ENCODE measurements around the gene ADCY7.

- TF ChIP-seq, protein P1, sequence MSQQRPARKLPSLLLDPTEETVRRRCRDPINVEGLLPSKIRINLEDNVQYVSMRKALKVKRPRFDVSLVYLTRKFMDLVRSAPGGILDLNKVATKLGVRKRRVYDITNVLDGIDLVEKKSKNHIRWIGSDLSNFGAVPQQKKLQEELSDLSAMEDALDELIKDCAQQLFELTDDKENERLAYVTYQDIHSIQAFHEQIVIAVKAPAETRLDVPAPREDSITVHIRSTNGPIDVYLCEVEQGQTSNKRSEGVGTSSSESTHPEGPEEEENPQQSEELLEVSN (IDR thresholded peaks at IDR 0.05; ENCODE audit: borderline replicate concordance in 1 of 2, extremely low read depth in 1 of 2, insufficient read depth in 1 of 2, insufficient read length in 1 of 2, low read depth in 1 of 2, low read length in 1 of 2, poor library complexity in 1 of 2, severe bottlenecking in 1 of 2), result no peak
- TF ChIP-seq NCOA1 (IDR thresholded peaks at IDR 0.05; ENCODE audit: low read depth) (no peak), ZNF707 (CRISPR knock-in tag; conservative IDR thresholded peaks at IDR 0.05) (no peak), ELK1 (CRISPR knock-in tag; IDR thresholded peaks at IDR 0.05) (no peak), TCF7 (IDR thresholded peaks at IDR 0.05; ENCODE audit: borderline replicate concordance) (no peak), EP300 (IDR thresholded peaks at IDR 0.05; ENCODE audit: low read length) (no peak), ATF3 (IDR thresholded peaks at IDR 0.05) (no peak), ATF3 (CRISPR knock-in tag; conservative IDR thresholded peaks at IDR 0.05) (no peak), PCBP1 (IDR thresholded peaks at IDR 0.05; ENCODE audit: low read depth, low read length, poor library complexity, severe bottlenecking) (no peak), SREBF2 (CRISPR knock-in tag; IDR thresholded peaks at IDR 0.05) (no peak), RBM22 (IDR thresholded peaks at IDR 0.05; ENCODE audit: low read depth, low read length, poor library complexity, severe bottlenecking) (no peak)
Observed at GRCh38 chr16:50270510-50271147, 4.3 kb downstream of the ADCY7 start.
